CD4-positive, alpha-beta T cell treated with Interleukin-4 for 4 hours (primary cell): Measurements from ENCODE around the gene PACS1.

ENCODE experiments used
- DNase-seq: peaks from one replicate; pipeline ENCODE4 v3.0.0-alpha.2; 2020

PACS1 gene

GRCh38 chr11:66050581-66051231 is 19.4 kb upstream of the PACS1 start:
- no peak for DNase-seq

- no peak for DNase-seq
Observed at GRCh38 chr11:66051371-66051765, 18.7 kb upstream of the PACS1 start.

DNA sequence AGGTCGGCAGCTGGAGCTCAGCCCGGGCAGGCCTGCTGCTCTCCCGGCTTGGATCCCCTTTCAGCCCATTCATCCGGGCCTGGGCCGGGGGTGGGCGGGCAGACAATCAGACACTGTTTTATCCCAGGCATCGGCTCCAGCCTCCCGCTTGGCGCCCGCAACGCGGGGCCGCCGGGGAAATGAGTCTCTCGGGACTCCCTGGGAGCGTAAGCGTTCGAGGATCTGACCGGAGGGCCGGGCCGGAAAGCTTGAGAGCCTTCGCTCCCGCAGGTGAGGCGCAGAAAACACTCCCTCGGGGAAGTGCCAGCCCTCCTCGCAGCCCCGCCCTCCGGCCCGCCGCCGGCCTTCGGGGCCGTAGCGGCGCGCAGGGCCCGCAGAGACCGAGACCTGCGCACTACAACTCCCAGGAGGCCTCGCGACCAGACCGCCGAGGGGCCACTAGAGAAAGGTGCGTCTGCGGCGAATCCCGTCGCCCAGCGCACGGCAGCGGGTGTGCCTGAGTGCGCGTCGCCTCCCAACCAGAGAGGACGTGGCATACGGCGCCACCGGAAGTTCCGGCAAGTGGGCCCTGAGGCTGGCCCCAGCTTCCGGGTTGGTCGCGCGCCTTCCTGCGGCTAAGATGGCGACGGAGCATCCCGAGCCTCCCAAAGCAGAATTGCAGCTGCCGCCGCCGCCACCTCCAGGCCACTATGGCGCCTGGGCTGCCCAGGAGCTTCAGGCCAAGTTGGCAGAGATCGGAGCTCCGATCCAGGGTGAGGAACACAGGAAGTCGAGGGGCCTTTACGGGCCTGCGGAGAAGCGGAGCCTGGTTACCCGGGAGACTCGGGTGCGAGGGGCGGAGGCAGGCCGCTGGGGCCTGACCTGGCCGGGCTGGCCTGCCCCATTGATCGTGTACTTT is 18.1 kb upstream of the PACS1 start, which contains the start of gene SF3B2:
SF3B2 (plus strand) TSS at position 599 of the 898 bp plus-strand sequence; CDS start at position 620, 21 bp downstream.
- peak; percentile 97 for DNase-seq

DNA sequence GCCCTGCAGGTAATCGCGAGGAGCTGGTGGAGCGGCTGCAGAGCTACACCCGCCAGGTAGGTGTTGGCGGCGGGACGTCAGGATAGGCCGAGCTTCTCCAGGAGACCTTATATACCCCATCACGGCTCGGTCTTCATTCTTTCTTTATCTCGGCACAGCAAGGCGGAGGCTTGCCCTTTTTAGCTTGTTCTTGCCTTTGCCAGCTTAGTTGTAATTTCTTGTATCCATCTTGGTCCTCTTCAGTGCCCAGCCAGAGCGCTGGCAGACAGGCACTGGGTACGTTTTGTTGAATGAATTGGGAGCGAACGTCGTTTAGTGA is 17.4 kb upstream of the PACS1 start:
- no peak for DNase-seq

DNA sequence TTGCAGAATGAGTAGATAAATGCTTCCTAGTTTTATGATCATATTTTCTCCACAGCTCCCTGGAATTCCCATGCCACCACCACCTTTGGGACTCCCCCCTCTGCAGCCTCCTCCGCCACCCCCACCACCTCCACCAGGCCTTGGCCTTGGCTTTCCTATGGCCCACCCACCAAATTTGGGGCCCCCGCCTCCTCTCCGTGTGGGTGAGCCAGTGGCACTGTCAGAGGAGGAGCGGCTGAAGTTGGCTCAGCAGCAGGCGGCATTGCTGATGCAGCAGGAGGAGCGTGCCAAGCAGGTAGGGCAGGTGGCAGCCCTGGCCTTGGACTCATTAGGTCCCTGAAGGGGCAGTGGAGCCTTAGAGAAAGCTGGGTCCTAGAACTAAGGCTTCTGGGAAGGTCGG is 15.1 kb upstream of the PACS1 start:
- no peak for DNase-seq

DNA sequence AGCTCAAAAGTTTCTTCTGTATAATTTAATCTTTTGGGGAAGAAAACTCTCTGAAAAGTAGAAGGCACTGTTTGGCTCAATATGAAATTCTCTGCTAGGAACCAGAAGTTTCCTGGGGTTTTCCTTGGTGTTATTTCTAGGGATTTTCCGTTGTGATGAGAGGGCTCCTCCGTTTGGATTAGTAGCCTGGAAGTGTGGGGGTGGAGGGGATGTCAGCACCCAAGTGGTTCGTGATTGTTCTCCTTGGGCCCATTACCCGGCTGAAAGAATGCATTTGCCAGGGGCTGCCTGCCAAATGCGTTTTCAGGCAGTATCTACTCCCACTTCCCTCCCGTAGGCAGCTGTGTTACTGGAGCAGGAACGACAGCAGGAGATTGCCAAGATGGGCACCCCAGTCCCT is 13.6 kb upstream of the PACS1 start:
- DNase-seq, result no peak

DNA sequence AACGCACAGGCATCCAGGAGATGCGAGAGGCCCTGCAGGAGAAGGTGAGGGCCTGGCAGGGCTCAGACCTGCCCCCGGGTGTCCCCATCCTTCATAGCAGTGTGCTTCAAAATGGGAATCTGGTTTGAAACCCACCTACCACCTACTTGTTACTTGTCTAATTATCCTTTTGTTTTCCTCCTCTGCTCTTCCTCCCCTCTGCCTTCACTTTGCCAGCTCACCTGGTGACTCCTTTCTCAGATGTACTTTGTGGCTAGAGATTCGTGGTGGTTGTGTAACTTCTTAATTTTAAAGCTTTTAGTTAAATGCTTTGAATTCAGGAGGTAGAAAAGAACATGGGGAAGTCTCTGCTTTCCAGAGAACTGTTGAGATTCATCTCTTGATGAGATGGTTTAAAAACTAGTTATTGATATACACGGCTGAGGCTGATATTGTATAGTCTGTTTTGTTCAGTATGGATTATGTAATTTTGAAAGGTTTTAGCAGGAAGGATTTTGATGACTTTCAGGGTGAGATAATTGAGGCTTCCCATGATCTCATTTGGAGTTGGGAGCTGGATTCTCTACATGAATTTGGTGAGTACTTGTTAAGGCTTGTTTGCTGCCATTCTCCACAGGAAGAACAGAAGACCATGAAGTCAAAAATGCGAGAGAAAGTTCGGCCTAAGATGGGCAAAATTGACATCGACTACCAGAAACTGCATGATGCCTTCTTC is 9.9 kb upstream of the PACS1 start:
- no peak for DNase-seq

GRCh38 chr11:66061268-66061667 is 8.8 kb upstream of the PACS1 start:
- no peak for DNase-seq

GRCh38 chr11:66062408-66062807 is 7.7 kb upstream of the PACS1 start:
- DNase-seq, result no peak

DNA sequence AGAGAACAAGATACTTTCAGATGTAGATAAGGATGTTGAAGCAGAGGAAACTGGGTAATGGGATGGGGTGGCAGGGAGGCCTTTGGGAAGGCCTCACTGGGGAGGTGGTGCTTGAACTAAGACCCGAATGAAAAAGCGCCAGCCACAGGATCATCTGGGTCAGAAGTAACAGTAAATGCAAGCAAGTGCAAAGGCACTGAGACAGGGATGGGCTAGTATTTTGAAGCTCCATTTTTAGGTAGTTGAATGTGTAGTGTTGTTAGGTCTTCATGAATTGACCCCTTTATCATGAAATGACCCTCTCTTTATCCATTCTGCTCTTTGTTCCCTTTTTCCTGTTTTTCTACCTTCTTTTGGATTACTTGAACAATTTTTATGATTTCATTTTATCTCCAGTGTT is 6.2 kb upstream of the PACS1 start:
- no peak for DNase-seq

GRCh38 chr11:66064571-66064970 is 5.5 kb upstream of the PACS1 start:
- no peak for DNase-seq

- DNase-seq, result no peak
Observed at GRCh38 chr11:66066751-66067150, 3.3 kb upstream of the PACS1 start.

GRCh38 chr11:66067640-66068039 is 2.4 kb upstream of the PACS1 start:
- DNase-seq, result no peak

DNA sequence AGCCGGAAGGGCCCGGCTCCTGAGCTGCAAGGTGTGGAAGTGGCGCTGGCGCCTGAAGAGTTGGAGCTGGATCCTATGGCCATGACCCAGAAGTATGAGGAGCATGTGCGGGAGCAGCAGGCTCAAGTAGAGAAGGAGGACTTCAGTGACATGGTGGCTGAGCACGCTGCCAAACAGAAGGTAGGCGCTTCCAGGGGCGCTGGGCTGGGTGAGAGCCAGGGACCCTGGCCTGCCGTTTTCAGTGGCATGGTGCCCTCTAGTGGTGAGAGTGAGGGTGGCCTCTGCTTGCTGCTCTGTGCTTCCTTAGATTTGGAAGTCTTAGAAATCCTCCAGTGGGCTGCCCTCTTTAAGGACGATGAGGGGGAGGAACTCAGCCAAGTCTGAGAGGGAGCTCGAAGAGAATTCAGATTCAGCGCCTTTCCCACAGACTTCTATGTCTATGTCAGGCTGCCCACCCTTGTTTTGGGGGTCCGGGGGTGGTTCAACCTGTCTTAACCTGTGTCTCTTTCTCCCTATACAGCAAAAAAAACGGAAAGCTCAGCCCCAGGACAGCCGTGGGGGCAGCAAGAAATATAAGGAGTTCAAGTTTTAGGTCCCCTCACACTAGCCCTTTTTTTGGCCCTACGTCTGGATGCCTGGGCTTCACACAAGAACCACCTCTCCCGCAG is 1.8 kb upstream of the PACS1 start:
- peak; percentile 69 for DNase-seq

DNA sequence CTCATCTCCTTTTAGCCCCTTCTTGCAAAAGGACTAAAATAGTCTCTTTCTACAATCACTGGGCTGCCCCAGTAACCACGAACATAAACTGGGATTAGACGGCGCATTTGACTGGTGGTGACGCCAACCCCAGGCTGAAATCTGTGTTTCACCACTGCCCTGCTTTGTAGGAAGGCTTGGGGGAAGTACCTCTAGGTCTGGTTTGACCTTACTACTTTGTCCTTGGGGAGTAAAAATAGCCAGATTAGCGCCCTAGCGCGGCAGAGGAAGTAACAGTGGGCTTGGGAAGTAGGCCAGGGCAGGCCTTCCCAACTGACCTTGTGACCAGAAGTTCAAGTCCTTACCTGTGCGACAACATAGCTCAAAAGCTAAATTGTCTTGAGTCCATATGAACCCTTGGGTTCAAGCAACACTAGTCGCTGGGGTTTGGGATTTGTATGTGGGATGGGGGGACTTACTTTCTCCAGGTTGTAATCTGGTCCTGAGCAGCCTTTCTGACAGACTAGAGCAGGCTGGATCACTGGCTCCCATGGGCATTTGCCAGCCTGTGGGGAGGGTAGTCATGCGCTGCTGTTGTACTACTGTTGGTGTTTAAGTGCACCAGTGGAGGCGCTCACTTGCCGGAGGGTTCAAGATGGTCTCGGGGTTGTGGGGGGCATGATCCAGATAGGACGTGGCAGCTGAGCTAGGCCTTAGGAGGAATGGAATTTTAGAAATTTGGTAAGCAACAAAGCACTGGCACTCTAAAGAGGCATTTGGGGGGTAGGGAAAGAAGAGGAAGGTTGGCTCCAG is 953 bp upstream of the PACS1 start:
- peak; percentile 35 for DNase-seq

DNA sequence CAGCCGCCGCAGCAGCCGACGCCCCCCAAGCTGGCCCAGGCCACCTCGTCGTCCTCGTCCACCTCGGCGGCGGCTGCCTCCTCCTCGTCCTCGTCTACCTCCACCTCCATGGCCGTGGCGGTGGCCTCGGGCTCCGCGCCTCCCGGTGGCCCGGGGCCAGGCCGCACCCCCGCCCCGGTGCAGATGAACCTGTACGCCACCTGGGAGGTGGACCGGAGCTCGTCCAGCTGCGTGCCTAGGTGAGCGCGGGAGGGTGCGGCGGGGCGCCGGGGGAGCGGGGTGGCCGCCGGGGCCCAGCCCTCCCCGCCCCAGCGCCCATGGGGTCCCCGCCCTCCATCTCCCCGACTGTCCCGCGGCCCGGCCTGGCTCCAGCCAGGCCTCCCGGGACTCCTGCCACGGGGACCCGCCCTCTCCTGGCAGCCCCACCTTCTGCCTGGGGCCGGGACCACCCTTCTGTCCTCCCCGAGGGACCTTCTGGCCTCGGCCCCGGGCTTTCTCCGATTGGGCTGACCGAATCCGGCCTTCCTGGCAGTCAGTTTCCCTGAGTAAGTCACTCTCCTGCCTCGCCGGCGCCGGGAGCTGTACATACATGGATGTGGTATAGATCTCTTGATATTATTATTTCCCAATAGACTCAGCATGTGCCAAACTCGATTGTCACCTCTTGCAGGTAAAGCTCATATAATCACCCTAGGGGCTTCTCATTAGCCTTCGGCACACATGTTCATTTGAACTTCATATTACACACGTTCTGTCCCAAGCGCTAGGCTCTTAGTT is 720 bp downstream of the PACS1 start:
- no peak for DNase-seq

DNA sequence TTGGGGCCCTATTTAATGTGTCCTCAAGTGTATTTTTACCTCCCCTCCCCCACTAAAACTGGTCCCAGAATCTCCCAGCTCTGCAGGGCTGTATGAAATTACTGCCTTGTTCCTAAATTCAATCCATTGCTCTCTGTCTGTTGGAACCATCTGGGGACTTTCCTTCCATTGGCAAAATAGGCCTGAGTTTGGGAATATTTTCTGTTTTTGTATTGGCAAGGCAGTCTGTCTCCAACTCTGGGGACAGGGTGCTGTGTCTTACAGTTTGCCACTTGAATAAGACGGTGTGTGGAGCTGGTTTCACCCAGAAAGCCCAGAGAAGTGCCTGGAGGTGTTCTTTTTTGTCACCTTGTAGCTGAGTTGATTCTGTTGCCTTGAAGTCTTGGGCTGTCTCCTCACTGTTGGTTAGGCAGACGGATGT is 1.3 kb downstream of the PACS1 start:
- DNase-seq, result peak; percentile 47

DNA sequence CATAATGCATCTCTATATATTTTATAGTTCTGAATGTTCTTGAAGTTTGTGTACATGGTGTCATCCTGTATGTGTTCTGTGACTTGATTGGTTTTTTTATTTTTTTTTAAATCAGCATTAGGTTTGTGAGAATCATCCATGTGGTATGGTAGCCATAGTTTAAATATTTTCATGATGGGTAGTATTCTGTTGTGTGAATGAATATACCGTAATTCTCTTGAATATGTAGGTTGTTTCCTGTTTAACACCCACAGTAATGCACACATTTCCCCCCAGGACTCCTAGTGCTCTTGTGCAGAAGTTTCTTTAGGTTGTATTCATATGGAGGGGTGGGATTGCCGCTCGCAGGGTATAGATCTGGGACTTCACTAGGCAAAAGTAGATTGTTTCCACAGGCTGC is 2.0 kb downstream of the PACS1 start:
- no peak for DNase-seq

DNA sequence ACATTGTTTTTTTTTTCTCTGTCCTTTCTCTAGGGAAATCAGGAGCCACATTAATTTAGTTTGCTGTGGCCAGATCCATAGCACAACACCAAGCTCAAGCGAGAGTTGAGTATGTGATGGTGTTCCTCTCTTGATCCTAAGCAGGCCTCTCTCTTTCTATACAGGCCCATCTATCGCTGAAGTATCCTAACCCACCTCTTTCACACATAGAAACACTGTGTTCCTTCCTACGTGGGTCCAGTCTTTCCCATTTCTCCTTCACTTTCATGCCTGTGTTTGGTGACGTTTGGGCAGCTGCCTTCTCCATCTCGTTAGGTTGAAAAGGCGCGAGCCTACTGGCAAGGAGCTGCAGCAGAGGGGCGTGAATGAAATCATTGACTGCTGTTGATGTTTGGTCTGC is 2.4 kb downstream of the PACS1 start:
- no peak for DNase-seq

DNA sequence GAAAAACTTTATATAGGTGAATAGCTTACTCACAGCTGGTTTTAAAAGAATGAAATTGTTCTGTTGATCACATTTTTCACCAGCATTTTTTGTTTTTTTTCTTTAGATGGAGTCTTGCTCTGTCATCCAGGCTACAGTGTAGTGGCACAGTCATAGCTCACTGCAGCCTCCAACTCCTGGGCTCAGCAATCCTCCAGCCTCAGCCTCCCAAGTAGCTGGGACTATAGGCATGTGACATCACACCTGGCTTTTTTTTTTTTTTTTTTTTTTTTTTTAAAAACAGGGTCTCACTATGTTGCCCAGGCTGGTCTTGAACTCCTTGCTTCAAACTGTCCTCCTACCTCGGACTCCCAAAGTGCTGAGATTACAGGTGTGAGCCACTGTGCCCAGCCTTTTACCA is 3.6 kb downstream of the PACS1 start:
- DNase-seq, result no peak

DNA sequence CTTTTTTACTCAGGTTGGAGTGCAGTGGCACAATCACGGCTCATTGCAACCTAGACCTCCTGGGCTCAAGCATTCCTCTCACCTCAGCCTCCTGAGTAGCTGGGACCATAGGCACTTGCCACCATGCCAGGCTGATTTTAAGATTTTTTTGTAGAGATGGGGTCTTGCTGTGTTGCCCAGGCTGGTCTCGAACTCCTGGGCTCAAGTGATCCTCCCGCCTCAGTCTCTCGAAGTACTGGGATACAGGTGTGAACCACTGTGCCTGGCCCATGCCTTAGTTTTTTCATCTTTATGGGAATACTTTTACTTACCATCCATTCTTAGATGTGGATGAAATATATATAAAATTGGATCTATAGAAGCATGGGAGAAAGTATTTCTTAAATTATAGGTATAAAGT is 5.2 kb downstream of the PACS1 start:
- no peak for DNase-seq

DNA sequence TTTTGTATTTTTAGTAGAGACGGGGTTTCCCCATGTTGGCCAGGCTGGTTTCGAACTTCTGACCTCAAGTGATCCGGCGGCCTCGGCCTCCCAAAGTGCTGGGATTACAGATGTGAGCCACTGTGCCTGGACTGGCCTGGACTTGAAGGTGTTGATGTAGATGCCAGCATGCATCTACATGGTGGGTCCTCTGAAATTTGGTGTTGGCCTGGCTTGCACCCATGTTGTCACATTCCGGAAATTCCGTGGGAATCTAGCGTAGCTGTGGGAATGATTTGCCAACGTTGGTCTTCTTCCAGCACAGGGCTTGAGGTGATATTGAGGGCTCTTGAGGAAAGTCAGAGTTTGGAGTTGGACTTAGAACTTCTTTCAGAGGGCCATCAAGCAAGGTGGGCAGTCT is 6.5 kb downstream of the PACS1 start:
- DNase-seq, result no peak
